SH-SY5Y (cell line): ENCODE measurements around the gene NSMCE4A.

ENCODE experiments used
- GATA2 ChIP-seq: IDR thresholded peaks from 2 replicates; pipeline ENCODE4 v1.6.1; 2011; ENCODE audit warnings: mild to moderate bottlenecking, low read depth, low read length
- GATA3 ChIP-seq: IDR thresholded peaks from 2 replicates; pipeline ENCODE4 v1.6.1; 2011; ENCODE audit warnings: low read depth, mild to moderate bottlenecking, low read length, moderate library complexity

- TF ChIP-seq GATA2, result no peak
- no peak for TF ChIP-seq GATA3
These were observed 32.1 kb downstream of the NSMCE4A start for GRCh38 chr10:121942749-121943416.
